RWPE2 (cell line): Measurements from ENCODE around the gene PPP1R12A.

ENCODE experiments used
- ATAC-seq: fragments of 200-7000 bp; cut with Tn5 transposase; 3 replicates; pipeline ENCODE4 v1.9.1; 2021; ENCODE audit warnings: low read depth
- DNase-seq: peaks from one replicate; pipeline ENCODE4 v3.0.0-alpha.2; 2020; ENCODE audit warnings: low spot score
- H3K27ac ChIP-seq: fragments of 450-650 bp; 2 replicates; pipeline ENCODE4 v1.5.1; 2017; ENCODE audit warnings: mild to moderate bottlenecking; ENCODE audit not compliant: poor library complexity, severe bottlenecking
- H3K27me3 ChIP-seq: fragments of 250-450 bp; sonication (Bioruptor Pico); 2 replicates; pipeline ENCODE4 v1.5.1; 2021; ENCODE audit warnings: mild to moderate bottlenecking, moderate library complexity; ENCODE audit not compliant: insufficient read depth, poor library complexity, severe bottlenecking
- H3K36me3 ChIP-seq: fragments of 250-450 bp; sonication (Bioruptor Pico); 2 replicates; pipeline ENCODE4 v1.5.1; 2020; ENCODE audit warnings: low read depth, mild to moderate bottlenecking, moderate library complexity
- H3K4me1 ChIP-seq: fragments of 250-450 bp; sonication (Bioruptor Pico); 2 replicates; pipeline ENCODE4 v1.5.1; 2021; ENCODE audit warnings: mild to moderate bottlenecking, moderate library complexity; ENCODE audit not compliant: insufficient read depth, poor library complexity, severe bottlenecking
- H3K4me3 ChIP-seq: fragments of 250-450 bp; sonication (Bioruptor Pico); 2 replicates; pipeline ENCODE4 v1.5.1; 2021; ENCODE audit warnings: mild to moderate bottlenecking, moderate library complexity; ENCODE audit not compliant: severe bottlenecking
- H3K9me3 ChIP-seq: fragments of 250-450 bp; sonication (Bioruptor Pico); 2 replicates; pipeline ENCODE4 v1.5.1; 2021; ENCODE audit warnings: mild to moderate bottlenecking, moderate library complexity; ENCODE audit not compliant: severe bottlenecking
- CTCF ChIP-seq: fragments of 450-650 bp; IDR thresholded peaks from one replicate; pipeline ENCODE4 v1.5.1; 2017; ENCODE audit warnings: mild to moderate bottlenecking, moderate library complexity; ENCODE audit not compliant: poor library complexity, severe bottlenecking

The PPP1R12A gene

GRCh38 chr12:79737875-79738718 lies 196.8 kb downstream of the PPP1R12A start:
- Histone ChIP-seq H3K36me3 (no peaks in the 10 kb centered on the region), H3K9me3 (no peaks in the 10 kb centered on the region), H3K4me1 (no peaks in the 10 kb centered on the region), H3K27ac (no peak overlapping the region), H3K27me3 (no peaks in the 10 kb centered on the region), H3K4me3 (no peak overlapping the region)
- DNase-seq = no peak
- ATAC-seq = peak; percentile 89
- TF ChIP-seq CTCF = peak; percentile 91

GRCh38 chr12:79732638-79733037 lies 202.3 kb downstream of the PPP1R12A start:
- H3K4me1 ChIP-seq = no peaks in the 10 kb centered on the region
- H3K27ac ChIP-seq = no peak overlapping the region
- no peak for DNase-seq
- no peak overlapping the region for H3K4me3 ChIP-seq
- ATAC-seq = no peak
- H3K9me3 ChIP-seq = no peaks in the 10 kb centered on the region
- no peak for TF ChIP-seq CTCF
- H3K27me3 ChIP-seq = no peaks in the 10 kb centered on the region
- no peaks in the 10 kb centered on the region for H3K36me3 ChIP-seq

- Histone ChIP-seq H3K36me3 (no peaks in the 10 kb centered on the region), H3K27ac (peak overlapping the region; percentile 91), H3K27me3 (no peaks in the 10 kb centered on the region), H3K4me1 (peaks cover 16% of the 10 kb centered on the region), H3K4me3 (no peak overlapping the region), H3K9me3 (no peaks in the 10 kb centered on the region)
- DNase-seq (no peak), ATAC-seq (peak; percentile 97)
- TF ChIP-seq CTCF = no peak
Measured at GRCh38 chr12:79725987-79726386, 208.9 kb downstream of the PPP1R12A start.
